Naive thymus-derived CD4-positive, alpha-beta T cell (primary cell): ENCODE measurements around the gene LHX5. TPM values are rescaled to one million over a fixed set of nuclear protein-coding genes. Genes with fewer than 3 reads are reported as not detected.

Source experiments
- ATAC-seq: fragments of 150-1000 bp; cut with Tn5 transposase; 2 replicates; pipeline ENCODE4 v1.10.0; 2021; ENCODE audit warnings: mild to moderate bottlenecking, moderate library complexity
- CTCF ChIA-PET: fragments of 350-600 bp; sonication (Branson Sonifier 250); formaldehyde crosslinking; loops from one replicate; lab custom pipeline; 2021; ENCODE audit warnings: antibody characterized with exemption; lab: Charles Lee
- POLR2A ChIA-PET: fragments of 350-600 bp; sonication (Branson Sonifier 250); formaldehyde crosslinking; loops from one replicate; lab custom pipeline; 2021; ENCODE audit warnings: antibody characterized with exemption, inconsistent platforms; lab: Charles Lee
- DNase-seq, 9 donors: peaks; one replicate each; pipeline versions ENCODE4 v3.0.0 to v3.0.0-alpha.2; 2020 to 2022; ENCODE audit warnings: mixed read lengths in 1 of 9
- H3K27ac ChIP-seq: one replicate; pipeline ENCODE4 v1.7.0; 2013; ENCODE audit warnings: mild to moderate bottlenecking, low read depth, low read length, moderate library complexity
- H3K27me3 ChIP-seq, 2 donors: one replicate each; pipeline ENCODE4 v1.7.0; 2013; ENCODE audit warnings: low read length in 2 of 2, mild to moderate bottlenecking in 2 of 2, moderate library complexity in 2 of 2; ENCODE audit not compliant: control insufficient read depth in 2 of 2, insufficient read depth in 2 of 2
- H3K36me3 ChIP-seq, 3 experiments: 1 replicate in 2 of 3; 2 replicates in 1 of 3; pipeline ENCODE4 v1.7.0; 2013; ENCODE audit warnings: low read length in 3 of 3, mild to moderate bottlenecking in 3 of 3, moderate library complexity in 1 of 3; ENCODE audit not compliant: insufficient read depth in 3 of 3, control insufficient read depth in 2 of 3
- H3K4me1 ChIP-seq, 2 donors: one replicate each; pipeline ENCODE4 v1.7.0; 2013; ENCODE audit warnings: low read length in 2 of 2, mild to moderate bottlenecking in 2 of 2, moderate library complexity in 1 of 2; ENCODE audit not compliant: control insufficient read depth in 2 of 2, insufficient read depth in 2 of 2
- H3K4me3 ChIP-seq: 2 replicates; pipeline ENCODE4 v1.7.0; 2013; ENCODE audit warnings: mild to moderate bottlenecking, low read length
- H3K9me3 ChIP-seq, 3 experiments: 1 replicate in 2 of 3; 2 replicates in 1 of 3; pipeline ENCODE4 v1.7.0; 2013; ENCODE audit warnings: low read length in 3 of 3; ENCODE audit not compliant: control insufficient read depth in 2 of 3
- H3K27ac Mint-ChIP-seq, 9 donors: one replicate each; pipeline ENCODE4 v1.8.0; 2020 to 2022; ENCODE audit warnings: mixed read lengths in 9 of 9, mild to moderate bottlenecking in 8 of 9, moderate library complexity in 5 of 9, inconsistent platforms in 2 of 9
- H3K27me3 Mint-ChIP-seq, 5 donors: one replicate each; pipeline ENCODE4 v1.8.0; 2021 to 2022; ENCODE audit warnings: mixed read lengths in 5 of 5, mild to moderate bottlenecking in 1 of 5
- H3K36me3 Mint-ChIP-seq, 5 donors: one replicate each; pipeline ENCODE4 v1.8.0; 2020 to 2022; ENCODE audit warnings: mixed read lengths in 5 of 5, mild to moderate bottlenecking in 3 of 5, inconsistent platforms in 1 of 5
- H3K4me1 Mint-ChIP-seq, 7 donors: one replicate each; pipeline ENCODE4 v1.8.0; 2020 to 2022; ENCODE audit warnings: mixed read lengths in 7 of 7, mild to moderate bottlenecking in 3 of 7, inconsistent platforms in 1 of 7
- H3K4me3 Mint-ChIP-seq, 10 donors: one replicate each; pipeline ENCODE4 v1.8.0; 2020 to 2022; ENCODE audit warnings: mild to moderate bottlenecking in 10 of 10, mixed read lengths in 10 of 10, moderate library complexity in 6 of 10, inconsistent platforms in 2 of 10
- H3K9me3 Mint-ChIP-seq, 11 donors: one replicate each; pipeline ENCODE4 v1.8.0; 2020 to 2022; ENCODE audit warnings: mixed read lengths in 11 of 11, mild to moderate bottlenecking in 4 of 11, inconsistent platforms in 1 of 11, moderate library complexity in 1 of 11
- intact Hi-C, 2 donors: fragments of 100-400 bp; cut with micrococcal nuclease; formaldehyde crosslinking; loops; one replicate each; pipeline ENCODE4 v1.15.1; 2023
- polyA plus RNA-seq, 2 donors: library from polyadenylated mRNA; unstranded; fragments of 300-500 nt; fragmentation: Illumina TruSeq; gene quantifications; one replicate each; pipeline ENCODE4 v1.2.3, GENCODE V29; 2021
- total RNA-seq, 6 experiments: library from RNA in 5 of 6; stranded (reverse) in 5 of 6; gene quantifications; 1 replicate in 5 of 6; 2 replicates in 1 of 6; pipeline ENCODE4 v1.2.3 and lab custom pipeline; 2021 to 2026

The LHX5 gene
- total and polyA plus RNA-seq, 7 experiments from 2014 or later: not detected

GRCh38 chr12:113422030-113422885 lies 49.4 kb downstream of the LHX5 start, which contains the start of gene SDSL:
Gene SDSL (plus strand): TSS chr12:113422380. CDS start chr12:113427983, 5,603 bp downstream.
- H3K27ac ChIP-seq: no peak within 1 kb of the TSS
- no peaks in the 10 kb centered on the region for H3K4me1 ChIP-seq
- peak within 1 kb of the TSS in 5 of 10 donors; percentile 44 to 96 (median 89) for H3K4me3 Mint-ChIP-seq
- H3K9me3 ChIP-seq: no peaks in the 10 kb centered on the region
- no peaks in the 10 kb centered on the region for H3K9me3 Mint-ChIP-seq
- H3K27ac Mint-ChIP-seq: peak within 1 kb of the TSS in 2 of 9 donors; percentile 58 to 91
- H3K36me3 ChIP-seq: no peaks in the 10 kb centered on the region
- no peaks in the 10 kb centered on the region for H3K27me3 ChIP-seq
- no peaks in the 10 kb centered on the region for H3K36me3 Mint-ChIP-seq
- ATAC-seq (peak; percentile 91), DNase-seq (peak in 2 of 9 donors; percentile 11 to 38)
- H3K4me1 Mint-ChIP-seq: peaks cover 0 to 18% (median 7%) of the 10 kb centered on the region in 7 donors
- POLR2A ChIA-PET: no interaction called here
- CTCF ChIA-PET: interaction anchor here (0.7 kb wide), 1 partner anchor 180 kb away, joined by 3 read pairs; no protein-coding TSS in a partner anchor
- intact Hi-C loops: loop anchor here in 1 of 2 donors (5.0 to 10.0 kb wide), 2 partner anchors 90 to 377 kb away; no protein-coding TSS in a partner anchor
- H3K4me3 ChIP-seq: no peak within 1 kb of the TSS
- H3K27me3 Mint-ChIP-seq: peaks cover 0 to 11% (median 0%) of the 10 kb centered on the region in 5 donors

- H3K36me3 Mint-ChIP-seq: no peaks in the 10 kb centered on the region
- H3K4me1 Mint-ChIP-seq: peaks cover 0 to 16% (median 7%) of the 10 kb centered on the region in 7 donors
- Histone ChIP-seq H3K36me3 (no peaks in the 10 kb centered on the region), H3K9me3 (no peaks in the 10 kb centered on the region), H3K27me3 (no peaks in the 10 kb centered on the region), H3K27ac (no peak overlapping the region), H3K4me1 (no peaks in the 10 kb centered on the region), H3K4me3 (no peak overlapping the region)
- ChIA-PET POLR2A (interaction anchor here (0.6 kb wide), 1 partner anchor 14 kb away, joined by 3 read pairs; no protein-coding TSS in a partner anchor), CTCF (no interaction called here)
- ATAC-seq (no peak), DNase-seq (no peak)
- no peak overlapping the region for H3K4me3 Mint-ChIP-seq
- peaks cover 0 to 9% (median 0%) of the 10 kb centered on the region in 5 donors for H3K27me3 Mint-ChIP-seq
- no peak overlapping the region for H3K27ac Mint-ChIP-seq
- H3K9me3 Mint-ChIP-seq: no peaks in the 10 kb centered on the region
- intact Hi-C loops: loop anchor here in 1 of 2 donors (5.0 to 10.0 kb wide), 2 partner anchors 89 to 376 kb away; no protein-coding TSS in a partner anchor
These were observed 50.6 kb downstream of the LHX5 start for GRCh38 chr12:113420996-113421595.

GRCh38 chr12:113418213-113418879 lies 53.3 kb downstream of the LHX5 start:
- CTCF ChIA-PET: no interaction called here
- intact Hi-C loops: no loop called here

GRCh38 chr12:113416091-113416754 lies 55.4 kb downstream of the LHX5 start:
- Histone ChIP-seq H3K4me1 (no peaks in the 10 kb centered on the region), H3K27ac (no peak overlapping the region), H3K9me3 (no peaks in the 10 kb centered on the region), H3K36me3 (no peaks in the 10 kb centered on the region), H3K27me3 (no peaks in the 10 kb centered on the region), H3K4me3 (no peak overlapping the region)
- Mint-ChIP-seq H3K4me3 (no peak overlapping the region), H3K27me3 (peaks cover 0 to 6% (median 0%) of the 10 kb centered on the region in 5 donors), H3K27ac (no peak overlapping the region), H3K36me3 (no peaks in the 10 kb centered on the region), H3K9me3 (peaks cover 0 to 2% (median 0%) of the 10 kb centered on the region in 11 donors), H3K4me1 (no peaks in the 10 kb centered on the region)
- POLR2A ChIA-PET: no interaction called here
- intact Hi-C loops: no loop called here
- no peak for DNase-seq
- peak; percentile 86 for ATAC-seq
- CTCF ChIA-PET: no interaction called here

More at GRCh38 chr12:113418213-113418879, 53.3 kb downstream of the LHX5 start:
- Mint-ChIP-seq H3K9me3 (peaks cover 0 to 2% (median 0%) of the 10 kb centered on the region in 11 donors), H3K4me3 (no peak overlapping the region), H3K36me3 (no peaks in the 10 kb centered on the region), H3K27ac (no peak overlapping the region), H3K27me3 (peaks cover 0 to 7% (median 0%) of the 10 kb centered on the region in 5 donors), H3K4me1 (peaks cover 0 to 10% (median 7%) of the 10 kb centered on the region in 7 donors)
- Histone ChIP-seq H3K36me3 (no peaks in the 10 kb centered on the region), H3K4me1 (no peaks in the 10 kb centered on the region), H3K27me3 (no peaks in the 10 kb centered on the region), H3K4me3 (no peak overlapping the region), H3K27ac (no peak overlapping the region), H3K9me3 (no peaks in the 10 kb centered on the region)
- DNase-seq (no peak), ATAC-seq (no peak)
- POLR2A ChIA-PET: no interaction called here

- Histone ChIP-seq H3K27ac (no peak overlapping the region), H3K36me3 (no peaks in the 10 kb centered on the region), H3K4me1 (no peaks in the 10 kb centered on the region), H3K27me3 (no peaks in the 10 kb centered on the region), H3K9me3 (no peaks in the 10 kb centered on the region), H3K4me3 (no peak overlapping the region)
- no peak overlapping the region for H3K4me3 Mint-ChIP-seq
- ChIA-PET POLR2A (no interaction called here), CTCF (no interaction called here)
- peaks cover 0 to 2% (median 0%) of the 10 kb centered on the region in 11 donors for H3K9me3 Mint-ChIP-seq
- peaks cover 0 to 2% (median 0%) of the 10 kb centered on the region in 7 donors for H3K4me1 Mint-ChIP-seq
- peaks cover 0 to 14% (median 4%) of the 10 kb centered on the region in 5 donors for H3K27me3 Mint-ChIP-seq
- ATAC-seq (no peak), DNase-seq (no peak)
- H3K36me3 Mint-ChIP-seq: no peaks in the 10 kb centered on the region
- intact Hi-C loops: no loop called here
- no peak overlapping the region for H3K27ac Mint-ChIP-seq
These were observed 57.1 kb downstream of the LHX5 start for GRCh38 chr12:113414519-113415038.
